BE2C (cell line): Measurements from ENCODE around the gene OLA1.

Experiments used
- DNase-seq: peaks from one replicate; pipeline ENCODE4 v3.0.0-alpha.2; 2020
- H3K27me3 ChIP-seq: fragments of 250-450 bp; sonication (Bioruptor Pico); 2 replicates; pipeline ENCODE4 v1.5.1; 2020; ENCODE audit warnings: mild to moderate bottlenecking
- H3K36me3 ChIP-seq: fragments of 250-450 bp; sonication (Bioruptor Pico); 2 replicates; pipeline ENCODE4 v1.5.1; 2020; ENCODE audit warnings: mild to moderate bottlenecking
- H3K4me1 ChIP-seq: fragments of 250-450 bp; sonication (Bioruptor Pico); 2 replicates; pipeline ENCODE4 v1.5.1; 2020
- H3K4me3 ChIP-seq: 2 replicates; pipeline ENCODE4 v1.5.1; 2011; ENCODE audit warnings: low read depth, low read length
- H3K9me3 ChIP-seq: fragments of 250-450 bp; sonication (Bioruptor Pico); 2 replicates; pipeline ENCODE4 v1.5.1; 2020
- TF ChIP-seq, protein P1 (sequence below): IDR thresholded peaks from 2 replicates; pipeline ENCODE4 v1.5.1; 2012; ENCODE audit warnings: mild to moderate bottlenecking, low read depth, low read length

The OLA1 gene

DNA sequence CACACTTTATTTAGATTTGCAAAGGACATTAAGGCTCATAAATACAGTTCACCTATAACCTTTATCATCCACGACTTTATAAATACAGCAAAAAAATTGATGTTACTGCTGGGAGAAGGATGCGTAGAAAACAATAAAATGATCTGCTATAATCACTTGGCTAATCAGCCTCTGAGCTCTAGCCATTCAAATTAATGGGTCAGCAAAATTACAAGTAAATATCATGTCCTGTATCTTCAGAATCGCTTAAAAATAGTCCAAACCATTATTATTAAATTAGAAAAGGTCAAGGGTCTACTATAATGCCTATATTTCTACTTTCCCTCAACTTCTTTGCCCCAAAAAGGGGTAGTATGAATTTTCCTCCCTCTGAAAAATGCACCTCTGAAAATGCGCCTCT is 40.3 kb downstream of the OLA1 start:
- Histone ChIP-seq H3K9me3 (no peaks in the 10 kb centered on the region), H3K27me3 (no peaks in the 10 kb centered on the region), H3K36me3 (no peaks in the 10 kb centered on the region), H3K4me3 (no peak overlapping the region), H3K4me1 (no peaks in the 10 kb centered on the region)
- TF ChIP-seq, protein P1, sequence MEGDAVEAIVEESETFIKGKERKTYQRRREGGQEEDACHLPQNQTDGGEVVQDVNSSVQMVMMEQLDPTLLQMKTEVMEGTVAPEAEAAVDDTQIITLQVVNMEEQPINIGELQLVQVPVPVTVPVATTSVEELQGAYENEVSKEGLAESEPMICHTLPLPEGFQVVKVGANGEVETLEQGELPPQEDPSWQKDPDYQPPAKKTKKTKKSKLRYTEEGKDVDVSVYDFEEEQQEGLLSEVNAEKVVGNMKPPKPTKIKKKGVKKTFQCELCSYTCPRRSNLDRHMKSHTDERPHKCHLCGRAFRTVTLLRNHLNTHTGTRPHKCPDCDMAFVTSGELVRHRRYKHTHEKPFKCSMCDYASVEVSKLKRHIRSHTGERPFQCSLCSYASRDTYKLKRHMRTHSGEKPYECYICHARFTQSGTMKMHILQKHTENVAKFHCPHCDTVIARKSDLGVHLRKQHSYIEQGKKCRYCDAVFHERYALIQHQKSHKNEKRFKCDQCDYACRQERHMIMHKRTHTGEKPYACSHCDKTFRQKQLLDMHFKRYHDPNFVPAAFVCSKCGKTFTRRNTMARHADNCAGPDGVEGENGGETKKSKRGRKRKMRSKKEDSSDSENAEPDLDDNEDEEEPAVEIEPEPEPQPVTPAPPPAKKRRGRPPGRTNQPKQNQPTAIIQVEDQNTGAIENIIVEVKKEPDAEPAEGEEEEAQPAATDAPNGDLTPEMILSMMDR: no peak
- DNase-seq: no peak

DNA sequence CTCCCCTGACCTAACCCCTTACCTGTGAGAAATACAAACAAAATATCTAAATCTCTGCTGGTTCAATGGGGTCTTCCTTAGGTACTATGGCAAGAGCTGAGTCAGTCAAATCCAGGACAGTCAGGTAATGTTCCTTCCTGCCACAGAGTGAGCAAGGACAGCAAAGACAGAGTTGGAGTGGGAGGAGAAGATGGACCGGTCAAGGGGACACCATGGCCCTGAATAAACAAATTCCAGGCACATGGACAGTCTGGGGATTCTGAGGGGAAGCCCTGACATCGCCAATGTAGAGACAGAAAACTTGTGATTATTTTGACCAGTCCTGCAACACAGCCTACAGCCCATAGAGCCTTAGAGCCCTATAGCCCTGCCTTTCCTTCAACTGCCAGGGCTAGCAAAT is 42.8 kb downstream of the OLA1 start:
- no peaks in the 10 kb centered on the region for H3K9me3 ChIP-seq
- no peaks in the 10 kb centered on the region for H3K27me3 ChIP-seq
- no peak for DNase-seq
- no peaks in the 10 kb centered on the region for H3K36me3 ChIP-seq
- no peak overlapping the region for H3K4me3 ChIP-seq
- TF ChIP-seq, protein P1: no peak
- H3K4me1 ChIP-seq: no peaks in the 10 kb centered on the region

DNA sequence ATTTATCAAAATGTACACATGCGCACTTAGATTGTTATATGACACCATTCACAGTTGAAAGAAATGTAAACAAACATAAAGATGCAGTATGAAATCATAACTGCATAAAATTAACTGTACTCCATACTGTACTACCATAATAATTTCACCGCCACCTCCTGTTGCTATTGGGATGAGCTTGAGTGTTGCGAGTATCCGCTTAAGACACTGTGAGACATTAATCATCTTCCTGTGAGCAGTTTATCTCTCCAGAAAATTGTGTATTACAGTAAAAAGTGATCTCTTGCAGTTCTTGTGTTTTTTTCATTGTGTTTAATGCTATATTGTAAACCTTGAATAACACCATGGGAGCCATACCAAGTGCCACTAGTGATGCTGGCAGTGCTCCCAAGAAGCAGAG is 46.1 kb downstream of the OLA1 start:
- DNase-seq: no peak
- no peaks in the 10 kb centered on the region for H3K9me3 ChIP-seq
- no peak overlapping the region for H3K4me3 ChIP-seq
- TF ChIP-seq, protein P1: no peak
- H3K4me1 ChIP-seq: no peaks in the 10 kb centered on the region
- no peaks in the 10 kb centered on the region for H3K27me3 ChIP-seq
- H3K36me3 ChIP-seq: no peaks in the 10 kb centered on the region

DNA sequence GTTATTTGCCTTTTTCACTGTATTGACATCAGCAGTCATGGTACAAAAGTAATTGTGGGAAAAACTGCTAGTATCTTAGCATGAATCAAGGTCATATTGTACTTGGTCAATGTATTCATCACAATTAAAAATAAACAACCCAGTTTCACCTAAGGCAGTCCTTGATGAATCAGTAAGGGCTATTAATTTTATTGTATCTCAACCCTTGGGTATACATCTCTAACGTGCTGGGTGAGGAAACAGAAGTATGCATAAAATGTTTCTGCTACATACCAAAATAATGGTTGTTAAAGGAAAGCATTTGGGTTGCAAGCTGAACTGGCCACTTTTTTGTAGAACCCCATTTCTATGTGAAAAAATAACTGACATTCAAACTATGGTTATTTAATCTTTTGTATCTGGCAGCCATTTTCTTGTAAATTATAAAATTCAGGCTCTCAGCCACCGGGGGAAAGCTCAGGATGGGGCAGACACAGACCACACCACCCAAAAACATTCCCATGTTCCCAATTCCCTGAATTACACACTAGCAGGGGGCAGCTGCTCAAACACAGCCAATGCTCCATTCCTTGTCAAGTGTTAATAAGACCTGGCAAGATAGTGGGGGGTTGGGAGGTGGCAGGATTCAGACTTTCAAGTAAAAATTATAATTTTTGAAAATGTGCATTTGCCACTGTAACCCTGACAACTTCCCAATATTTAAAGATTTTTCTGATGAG is 49.3 kb downstream of the OLA1 start:
- Histone ChIP-seq H3K36me3 (no peaks in the 10 kb centered on the region), H3K4me3 (no peak overlapping the region), H3K4me1 (no peaks in the 10 kb centered on the region), H3K9me3 (no peaks in the 10 kb centered on the region), H3K27me3 (no peaks in the 10 kb centered on the region)
- TF ChIP-seq, protein P1: no peak
- no peak for DNase-seq

DNA sequence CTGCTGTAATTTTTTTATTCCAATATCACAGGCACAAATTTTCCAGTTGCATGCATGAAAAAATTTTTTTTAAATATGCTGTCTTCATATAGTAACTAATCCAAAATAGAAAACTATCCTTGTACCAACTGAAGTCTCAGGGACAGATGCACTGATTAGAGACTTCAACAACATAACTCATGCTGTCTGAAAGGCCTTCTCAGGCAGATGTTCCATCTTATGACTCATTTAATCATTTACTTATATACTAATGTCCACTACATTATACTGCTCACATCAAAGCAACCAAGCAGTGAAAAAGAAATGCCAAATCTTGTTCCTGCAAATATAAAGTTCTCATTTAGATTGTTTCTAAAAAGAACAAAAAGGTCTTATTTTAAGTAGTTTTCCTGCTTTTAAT is 53.1 kb downstream of the OLA1 start:
- Histone ChIP-seq H3K9me3 (no peaks in the 10 kb centered on the region), H3K27me3 (no peaks in the 10 kb centered on the region), H3K36me3 (no peaks in the 10 kb centered on the region), H3K4me3 (no peak overlapping the region), H3K4me1 (no peaks in the 10 kb centered on the region)
- no peak for DNase-seq
- TF ChIP-seq, protein P1: no peak

DNA sequence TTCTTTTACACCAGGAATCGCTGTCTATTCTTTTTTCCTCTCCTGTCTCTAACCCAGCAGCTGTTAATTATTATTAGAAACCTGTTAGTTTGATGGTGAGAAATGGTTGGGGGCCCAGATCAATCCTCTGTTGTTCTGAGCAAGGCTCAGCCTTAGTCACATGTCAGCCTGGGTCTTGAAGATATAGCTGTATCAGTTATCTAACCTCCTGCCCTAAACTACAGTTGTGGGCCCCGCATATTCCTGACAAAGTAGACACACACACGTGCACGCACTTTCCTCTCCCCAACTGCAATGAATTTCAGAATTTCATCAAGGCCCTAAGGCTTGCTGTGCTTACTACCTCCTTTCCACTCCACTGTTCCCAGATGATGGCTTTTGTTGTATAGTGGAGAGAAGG is 54.6 kb downstream of the OLA1 start:
- H3K27me3 ChIP-seq: no peaks in the 10 kb centered on the region
- no peaks in the 10 kb centered on the region for H3K4me1 ChIP-seq
- no peak overlapping the region for H3K4me3 ChIP-seq
- DNase-seq: no peak
- TF ChIP-seq, protein P1: no peak
- H3K36me3 ChIP-seq: no peaks in the 10 kb centered on the region
- H3K9me3 ChIP-seq: no peaks in the 10 kb centered on the region
